WI38 (cell line): ENCODE results near the gene OAS1.

ENCODE experiments used
- H3K4me3 ChIP-seq: 2 replicates; pipeline ENCODE4 v1.5.1; 2011; ENCODE audit warnings: low read depth, mild to moderate bottlenecking, control low read depth, low read length
- TF ChIP-seq, protein P1 (sequence below): IDR thresholded peaks from 2 replicates; pipeline ENCODE4 v1.5.1; 2012; ENCODE audit warnings: low read depth, mild to moderate bottlenecking, control low read depth, low read length

Gene OAS1

DNA sequence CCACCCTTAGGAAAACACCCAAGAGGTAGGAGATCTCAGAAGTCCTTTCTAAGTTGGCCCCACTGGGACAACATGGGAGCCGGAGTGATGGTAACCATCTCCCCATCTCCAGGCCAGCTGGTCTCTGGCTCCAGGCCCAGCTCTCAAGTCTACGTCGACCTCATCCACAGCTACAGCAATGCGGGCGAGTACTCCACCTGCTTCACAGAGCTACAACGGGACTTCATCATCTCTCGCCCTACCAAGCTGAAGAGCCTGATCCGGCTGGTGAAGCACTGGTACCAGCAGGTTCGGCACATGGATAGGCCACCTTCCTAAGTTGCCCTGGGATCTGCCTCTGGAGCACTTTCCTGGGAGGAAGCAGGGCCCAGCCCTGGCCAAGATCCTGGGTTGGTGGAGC is 60.5 kb downstream of the OAS1 start:
- no peak overlapping the region for H3K4me3 ChIP-seq
- TF ChIP-seq, protein P1, sequence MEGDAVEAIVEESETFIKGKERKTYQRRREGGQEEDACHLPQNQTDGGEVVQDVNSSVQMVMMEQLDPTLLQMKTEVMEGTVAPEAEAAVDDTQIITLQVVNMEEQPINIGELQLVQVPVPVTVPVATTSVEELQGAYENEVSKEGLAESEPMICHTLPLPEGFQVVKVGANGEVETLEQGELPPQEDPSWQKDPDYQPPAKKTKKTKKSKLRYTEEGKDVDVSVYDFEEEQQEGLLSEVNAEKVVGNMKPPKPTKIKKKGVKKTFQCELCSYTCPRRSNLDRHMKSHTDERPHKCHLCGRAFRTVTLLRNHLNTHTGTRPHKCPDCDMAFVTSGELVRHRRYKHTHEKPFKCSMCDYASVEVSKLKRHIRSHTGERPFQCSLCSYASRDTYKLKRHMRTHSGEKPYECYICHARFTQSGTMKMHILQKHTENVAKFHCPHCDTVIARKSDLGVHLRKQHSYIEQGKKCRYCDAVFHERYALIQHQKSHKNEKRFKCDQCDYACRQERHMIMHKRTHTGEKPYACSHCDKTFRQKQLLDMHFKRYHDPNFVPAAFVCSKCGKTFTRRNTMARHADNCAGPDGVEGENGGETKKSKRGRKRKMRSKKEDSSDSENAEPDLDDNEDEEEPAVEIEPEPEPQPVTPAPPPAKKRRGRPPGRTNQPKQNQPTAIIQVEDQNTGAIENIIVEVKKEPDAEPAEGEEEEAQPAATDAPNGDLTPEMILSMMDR, result no peak

DNA sequence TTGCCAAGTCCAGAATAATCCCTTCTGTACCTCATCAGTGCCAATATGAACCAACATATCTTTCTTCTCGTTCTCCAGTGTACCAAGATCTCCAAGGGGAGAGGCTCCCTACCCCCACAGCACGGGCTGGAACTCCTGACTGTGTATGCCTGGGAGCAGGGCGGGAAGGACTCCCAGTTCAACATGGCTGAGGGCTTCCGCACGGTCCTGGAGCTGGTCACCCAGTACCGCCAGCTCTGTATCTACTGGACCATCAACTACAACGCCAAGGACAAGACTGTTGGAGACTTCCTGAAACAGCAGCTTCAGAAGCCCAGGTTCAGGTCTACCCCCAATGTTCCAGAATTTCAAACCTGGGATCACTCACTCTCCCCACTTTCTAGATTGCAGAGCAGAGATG is 61.1 kb downstream of the OAS1 start:
- TF ChIP-seq, protein P1, result no peak
- H3K4me3 ChIP-seq, result no peak overlapping the region
